H1 (cell line): Measurements from ENCODE around the gene ATP6V0A1. TPM values are rescaled to one million over a fixed set of nuclear protein-coding genes. Genes with fewer than 3 reads are reported as not detected.

ENCODE experiments used
- CTCF ChIA-PET: fragments of 300-600 bp; sonication (Branson Sonifier 250); formaldehyde crosslinking; loops from one replicate; lab custom pipeline; 2021; ENCODE audit not compliant: partially characterized antibody; lab: Charles Lee
- POLR2A ChIA-PET: fragments of 300-600 bp; sonication (Branson Sonifier 250); formaldehyde crosslinking; loops from one replicate; lab custom pipeline; 2021; ENCODE audit warnings: inconsistent platforms; ENCODE audit not compliant: partially characterized antibody; lab: Charles Lee
- DNase-seq, 2 experiments: peaks; one replicate each; pipeline versions ENCODE4 v3.0.0 to v3.0.0-alpha.2; 2010 to 2022; ENCODE audit warnings: low spot score in 2 of 2, low read depth in 1 of 2, mixed read lengths in 1 of 2
- FAIRE-seq: peaks from 2 replicates; lab custom pipeline; 2011; peaks lifted over from hg19 to GRCh38; lab: Jason Lieb, UNC
- H2AFZ ChIP-seq: 2 replicates; pipeline ENCODE4 v1.8.1; 2012; ENCODE audit warnings: low read length, inconsistent platforms
- H2AK5ac ChIP-seq: 2 replicates; pipeline ENCODE4 v1.6.1; 2013; ENCODE audit warnings: low read depth, low read length
- H2BK120ac ChIP-seq: replicated peaks from 2 replicates; pipeline ENCODE3; 2013; ENCODE audit warnings: low read depth, low read length, inconsistent platforms
- H2BK12ac ChIP-seq: 2 replicates; pipeline ENCODE4 v1.6.1; 2013; ENCODE audit warnings: low read depth, low read length
- H2BK15ac ChIP-seq: 2 replicates; pipeline ENCODE4 v1.6.1; 2013; ENCODE audit warnings: low read length
- H2BK20ac ChIP-seq: 2 replicates; pipeline ENCODE4 v1.6.1; 2013; ENCODE audit warnings: low read length
- H2BK5ac ChIP-seq: 2 replicates; pipeline ENCODE4 v1.6.1; 2013; ENCODE audit warnings: low read depth, low read length
- H3K14ac ChIP-seq: 2 replicates; pipeline ENCODE4 v1.6.1; 2013; ENCODE audit warnings: inconsistent platforms; ENCODE audit not compliant: insufficient read length
- H3K18ac ChIP-seq: 2 replicates; pipeline ENCODE4 v1.6.1; 2013; ENCODE audit warnings: low read length; ENCODE audit errors: extremely low read depth
- H3K23ac ChIP-seq: 2 replicates; pipeline ENCODE4 v1.6.1; 2013; ENCODE audit warnings: inconsistent platforms; ENCODE audit not compliant: insufficient read length
- H3K23me2 ChIP-seq: 2 replicates; pipeline ENCODE4 v1.6.1; 2013; ENCODE audit warnings: low read depth, low read length
- H3K27ac ChIP-seq: 2 replicates; pipeline ENCODE4 v1.6.1; 2011; ENCODE audit warnings: low read depth, low read length, inconsistent platforms
- H3K27me3 ChIP-seq, 4 experiments: replicated peaks in 1 of 4; 1 replicate in 1 of 4; 2 replicates in 3 of 4; pipeline versions ENCODE4 v1.6.1 to v1.8.1; 2011 to 2013; ENCODE audit warnings: low read length in 3 of 4, mild to moderate bottlenecking in 3 of 4, inconsistent platforms in 2 of 4, mixed read lengths in 2 of 4, moderate library complexity in 1 of 4; ENCODE audit not compliant: control insufficient read depth in 3 of 4, insufficient read depth in 3 of 4; ENCODE audit errors: extremely low read depth in 1 of 4
- H3K36me3 ChIP-seq, 4 experiments: 2 replicates each; pipeline versions ENCODE4 v1.6.1 to v1.8.1; 2011 to 2013; ENCODE audit warnings: mild to moderate bottlenecking in 4 of 4, low read length in 3 of 4, moderate library complexity in 2 of 4, control low read depth in 1 of 4, inconsistent platforms in 1 of 4; ENCODE audit not compliant: insufficient read depth in 4 of 4, control insufficient read depth in 2 of 4
- H3K4ac ChIP-seq: replicated peaks from 2 replicates; pipeline ENCODE3; 2013; ENCODE audit warnings: low read length, low read depth, mixed read lengths, inconsistent platforms; ENCODE audit not compliant: insufficient read length
- H3K4me1 ChIP-seq, 4 experiments: replicated peaks in 1 of 4; 1 replicate in 1 of 4; 2 replicates in 3 of 4; pipeline versions ENCODE4 v1.6.1 to v1.8.1; 2011 to 2013; ENCODE audit warnings: low read length in 3 of 4, inconsistent platforms in 2 of 4, mixed read lengths in 1 of 4; ENCODE audit not compliant: insufficient read depth in 4 of 4, control insufficient read depth in 3 of 4
- H3K4me2 ChIP-seq, 2 experiments: 2 replicates each; pipeline versions ENCODE4 v1.6.1 to v1.8.1; 2011 to 2013; ENCODE audit warnings: low read depth in 2 of 2, low read length in 2 of 2, control low read depth in 1 of 2, inconsistent platforms in 1 of 2, mild to moderate bottlenecking in 1 of 2; ENCODE audit not compliant: insufficient read depth in 1 of 2
- H3K4me3 ChIP-seq, 4 experiments: fragments of 200-600, 300-600 bp in 1 of 4; sonication (generic), shearing (Covaris generic), sonication (Bioruptor Twin) in 1 of 4; 2 replicates each; pipeline versions ENCODE4 v1.5.1 to v1.8.1; 2011 to 2016; ENCODE audit warnings: low read length in 4 of 4, low read depth in 3 of 4, control low read depth in 2 of 4, inconsistent platforms in 2 of 4, mild to moderate bottlenecking in 2 of 4, mixed read lengths in 1 of 4, moderate library complexity in 1 of 4; ENCODE audit not compliant: insufficient read depth in 2 of 4; ENCODE audit errors: extremely low read depth in 1 of 4
- H3K56ac ChIP-seq: replicated peaks from 2 replicates; pipeline ENCODE3; 2013; ENCODE audit warnings: low read depth, mild to moderate bottlenecking, mixed read lengths, low read length, inconsistent platforms; ENCODE audit not compliant: insufficient read length
- H3K79me1 ChIP-seq: 2 replicates; pipeline ENCODE4 v1.6.1; 2013; ENCODE audit warnings: low read depth, low read length, control low read depth
- H3K79me2 ChIP-seq, 2 experiments: 2 replicates each; pipeline versions ENCODE4 v1.6.1 to v1.8.1; 2012 to 2013; ENCODE audit warnings: low read length in 2 of 2, mild to moderate bottlenecking in 2 of 2, inconsistent platforms in 1 of 2; ENCODE audit not compliant: insufficient read depth in 2 of 2, control insufficient read depth in 1 of 2
- H3K9ac ChIP-seq, 4 experiments: replicated peaks in 1 of 4; 1 replicate in 1 of 4; 2 replicates in 3 of 4; pipeline versions ENCODE4 v1.6.1 to v1.8.1; 2011 to 2013; ENCODE audit warnings: low read depth in 3 of 4, low read length in 3 of 4, control low read depth in 2 of 4, mild to moderate bottlenecking in 2 of 4, moderate library complexity in 2 of 4, inconsistent platforms in 1 of 4; ENCODE audit errors: extremely low read depth in 1 of 4
- H3K9me3 ChIP-seq, 2 experiments: 2 replicates each; pipeline versions ENCODE4 v1.6.1 to v1.8.1; 2012 to 2013; ENCODE audit warnings: mild to moderate bottlenecking in 2 of 2, moderate library complexity in 2 of 2, control low read depth in 1 of 2, inconsistent platforms in 1 of 2, low read depth in 1 of 2, low read length in 1 of 2, mixed read lengths in 1 of 2; ENCODE audit not compliant: insufficient read depth in 2 of 2
- H4K20me1 ChIP-seq, 2 experiments: replicated peaks in 1 of 2; 2 replicates each; pipeline versions ENCODE3 to v1.8.1; 2011 to 2013; ENCODE audit warnings: inconsistent platforms in 2 of 2, low read length in 2 of 2, mild to moderate bottlenecking in 1 of 2; ENCODE audit not compliant: insufficient read depth in 2 of 2, control insufficient read depth in 1 of 2
- H4K5ac ChIP-seq: 2 replicates; pipeline ENCODE4 v1.6.1; 2013; ENCODE audit warnings: low read length, low read depth, mixed read lengths, inconsistent platforms; ENCODE audit not compliant: insufficient read length
- H4K8ac ChIP-seq: 2 replicates; pipeline ENCODE4 v1.8.0; 2013; ENCODE audit warnings: mild to moderate bottlenecking, moderate library complexity, low read length, inconsistent platforms; ENCODE audit not compliant: insufficient read depth; ENCODE audit errors: extremely low read depth
- H4K91ac ChIP-seq: replicated peaks from 2 replicates; pipeline ENCODE3; 2013; ENCODE audit warnings: low read length, mixed read lengths, inconsistent platforms; ENCODE audit not compliant: insufficient read length
- BACH1 ChIP-seq: IDR thresholded peaks from 2 replicates; pipeline ENCODE4 v1.6.1; 2012; ENCODE audit warnings: low read length, improper control_type of control experiment
- CBX8 ChIP-seq: fragments of 300-800, 300-1000 bp; sonication (generic); IDR thresholded peaks from 2 replicates; pipeline ENCODE4 v1.7.1; 2016; ENCODE audit warnings: low read depth, low read length, borderline replicate concordance
- MAFK ChIP-seq: IDR thresholded peaks from 2 replicates; pipeline ENCODE4 v1.6.1; 2012; ENCODE audit warnings: low read depth, mild to moderate bottlenecking, improper control_type of control experiment, low read length
- POLR2AphosphoS5 ChIP-seq: IDR thresholded peaks from 2 replicates; pipeline ENCODE4 v1.6.1; 2011; ENCODE audit warnings: low read depth, low read length
- RFX5 ChIP-seq: IDR thresholded peaks from 2 replicates; pipeline ENCODE4 v1.6.1; 2011; ENCODE audit warnings: low read depth, low read length, improper control_type of control experiment, borderline replicate concordance
- TEAD4 ChIP-seq: IDR thresholded peaks from 2 replicates; pipeline ENCODE4 v1.6.1; 2012; ENCODE audit warnings: low read depth, low read length, inconsistent platforms, mixed read lengths
- WGBS, 2 experiments: shearing (Covaris generic) in 1 of 2; methylation state at CpG; one replicate each; pipeline versions ENCODE4 v1.1.6 to v1.1.7; 2013 to 2015; ENCODE audit warnings: low lambda C conversion rate in 2 of 2, mixed read lengths in 2 of 2, inconsistent platforms in 1 of 2, low coverage in 1 of 2, missing lambda C conversion rate in 1 of 2; ENCODE audit not compliant: insufficient replicate concordance in 2 of 2, insufficient coverage in 1 of 2, insufficient read length in 1 of 2; ENCODE audit errors: extremely low coverage in 1 of 2, missing lambda C conversion rate in 1 of 2; 5-methylcytosine and 5-hydroxymethylcytosine counted together
- polyA plus RNA-seq, 7 experiments: library from polyadenylated mRNA; depleted of rRNA in 3 of 7; stranded (reverse) in 5 of 7; unstranded in 2 of 7; fragments of >200 nt in 5 of 7; fragments of 200-250 nt in 2 of 7; gene quantifications; 1 replicate in 5 of 7; 2 replicates in 1 of 7; 4 replicates in 1 of 7; pipeline versions ENCODE4 v1.2.1 to v1.2.3, GENCODE V29; 2011 to 2013; ENCODE audit warnings: missing spikeins in 2 of 7, mixed read lengths in 2 of 7
- total RNA-seq: library from RNA; stranded (reverse); fragmentation: NEBNext Ultra II Directional; extraction: Animal tissue kit (Norgen Biotek cat#: 25700); gene quantifications from 2 replicates; pipeline ENCODE4 v1.2.1, GENCODE V29; 2021

ATP6V0A1 gene
- total and polyA plus RNA-seq, 2 of the 8 experiments (the other 6 are each of a cell fraction or from before 2014, with no cell fraction given) = 55.3 to 63.4 TPM

- H3K9ac ChIP-seq = no peak overlapping the region
- WGBS, 2 experiments = 80% methylated on average over 2 of the region's 2 CpGs; no CpG with 5 or more reads in 1 of the 2 experiments
Measured at GRCh38 chr17:42453439-42453838, 5.2 kb upstream of the ATP6V0A1 start.

More at GRCh38 chr17:42453439-42453838, 5.2 kb upstream of the ATP6V0A1 start:
- H3K56ac ChIP-seq = no peak overlapping the region
- H2AFZ ChIP-seq = no peak overlapping the region
- H3K9me3 ChIP-seq = peaks cover 0 to 3% of the 10 kb centered on the region in 2 experiments; a peak in 1 of 4 replicates
- H2BK12ac ChIP-seq = no peak overlapping the region
- DNase-seq (no peak), FAIRE-seq (no peak)
- H3K27me3 ChIP-seq = no peaks in the 10 kb centered on the region
- H3K79me1 ChIP-seq = no peaks in the 10 kb centered on the region
- no peak overlapping the region for H4K8ac ChIP-seq
- POLR2A ChIA-PET = interaction anchor here (1.2 kb wide), 1 partner anchor 19 kb away, joined by 4 read pairs; no protein-coding TSS in a partner anchor
- H2BK120ac ChIP-seq = no peak overlapping the region
- H3K36me3 ChIP-seq = no peaks in the 10 kb centered on the region
- no peak overlapping the region for H3K27ac ChIP-seq
- no peak overlapping the region for H3K14ac ChIP-seq
- no peak overlapping the region for H2BK20ac ChIP-seq
- H4K20me1 ChIP-seq = no peaks in the 10 kb centered on the region
- H3K4me1 ChIP-seq = no peaks in the 10 kb centered on the region; a peak in 1 of 7 replicates
- no peak overlapping the region for H2BK15ac ChIP-seq
- TF ChIP-seq BACH1 (no peak), POLR2AphosphoS5 (no peak), RFX5 (no peak), CBX8 (no peak), TEAD4 (no peak), MAFK (no peak)
- H2BK5ac ChIP-seq = no peak overlapping the region
- H4K91ac ChIP-seq = no peak overlapping the region
- no peak overlapping the region for H3K18ac ChIP-seq
- no peak overlapping the region for H2AK5ac ChIP-seq
- H3K4me3 ChIP-seq = no peak overlapping the region
- H3K4me2 ChIP-seq = no peak overlapping the region
- CTCF ChIA-PET = interaction anchor here (0.7 kb wide), 2 partner anchors 67 to 232 kb away, joined by 3 read pairs; no protein-coding TSS in a partner anchor
- H3K4ac ChIP-seq = no peak overlapping the region
- no peaks in the 10 kb centered on the region for H3K23me2 ChIP-seq
- no peak overlapping the region for H3K23ac ChIP-seq
- H4K5ac ChIP-seq = no peak overlapping the region
- no peaks in the 10 kb centered on the region for H3K79me2 ChIP-seq
